GM23338 (cell line): ENCODE results near the gene KCNG3. TPM values are rescaled to one million over a fixed set of nuclear protein-coding genes. Genes with fewer than 3 reads are reported as not detected.
A peak's percentile ranks its signal among the peaks of the same experiment; 100 is the strongest.

Experiments used
- ATAC-seq: fragments of 200-7000 bp; cut with Tn5 transposase; 3 replicates; pipeline ENCODE4 v1.9.1; 2020
- DNase-seq: peaks from one replicate; pipeline ENCODE4 v3.0.0-alpha.2; 2015; ENCODE audit warnings: low spot score
- H2AFZ ChIP-seq: fragments of 200-600 bp; sonication (generic); 2 replicates; pipeline ENCODE4 v1.8.0; 2016; ENCODE audit warnings: antibody characterized with exemption, mild to moderate bottlenecking, moderate library complexity
- H3F3A ChIP-seq: fragments of 200-600 bp; sonication (generic); replicated peaks from 2 replicates; pipeline ENCODE4 v1.8.0; 2017; ENCODE audit warnings: antibody characterized with exemption, mixed run types, low read depth
- H3K27ac ChIP-seq: fragments of 200-600 bp; sonication (generic); 2 replicates; pipeline ENCODE4 v1.6.1; 2016; ENCODE audit warnings: low read depth
- H3K27me3 ChIP-seq: fragments of 200-600 bp; sonication (generic); 2 replicates; pipeline ENCODE4 v1.8.0; 2016; ENCODE audit warnings: mild to moderate bottlenecking, mixed run types, moderate library complexity; ENCODE audit not compliant: insufficient read depth
- H3K36me3 ChIP-seq: fragments of 200-600 bp; sonication (generic); 2 replicates; pipeline ENCODE4 v1.8.0; 2016; ENCODE audit warnings: mild to moderate bottlenecking; ENCODE audit not compliant: insufficient read depth
- H3K4me1 ChIP-seq: fragments of 200-600 bp; sonication (generic); 2 replicates; pipeline ENCODE4 v1.8.0; 2016; ENCODE audit warnings: mild to moderate bottlenecking, moderate library complexity; ENCODE audit not compliant: insufficient read depth
- H3K4me2 ChIP-seq: fragments of 200-600 bp; sonication (generic); 2 replicates; pipeline ENCODE4 v1.7.1; 2017; ENCODE audit warnings: mixed run types
- H3K4me3 ChIP-seq: fragments of 200-600 bp; sonication (generic); 2 replicates; pipeline ENCODE4 v1.6.1; 2016; ENCODE audit warnings: mixed run types
- H3K79me2 ChIP-seq: fragments of 200-600 bp; sonication (generic); replicated peaks from 2 replicates; pipeline ENCODE4 v1.8.0; 2017; ENCODE audit warnings: mild to moderate bottlenecking; ENCODE audit not compliant: insufficient read depth
- H3K9me2 ChIP-seq: fragments of 200-600 bp; sonication (generic); 2 replicates; pipeline ENCODE4 v1.8.0; 2017; ENCODE audit not compliant: insufficient read depth
- H4K20me1 ChIP-seq: fragments of 200-600 bp; sonication (generic); replicated peaks from 2 replicates; pipeline ENCODE4 v1.8.0; 2017; ENCODE audit warnings: mild to moderate bottlenecking; ENCODE audit not compliant: insufficient read depth
- H3K27ac Mint-ChIP-seq: 2 replicates; pipeline ENCODE4 v1.8.0; 2020; ENCODE audit warnings: inconsistent platforms, mild to moderate bottlenecking, moderate library complexity, mixed read lengths
- H3K27me3 Mint-ChIP-seq: 3 replicates; pipeline ENCODE4 v1.8.0; 2022; ENCODE audit warnings: low read depth, mild to moderate bottlenecking, moderate library complexity, mixed read lengths, inconsistent platforms; ENCODE audit not compliant: insufficient read depth, poor library complexity
- H3K36me3 Mint-ChIP-seq: 3 replicates; pipeline ENCODE4 v1.8.0; 2021; ENCODE audit warnings: low read depth, mild to moderate bottlenecking, inconsistent platforms, moderate library complexity, mixed read lengths
- H3K4me1 Mint-ChIP-seq: 3 replicates; pipeline ENCODE4 v1.8.0; 2020; ENCODE audit warnings: mild to moderate bottlenecking, inconsistent platforms, mixed read lengths
- H3K4me3 Mint-ChIP-seq: 3 replicates; pipeline ENCODE4 v1.8.0; 2021; ENCODE audit warnings: moderate library complexity, mild to moderate bottlenecking, inconsistent platforms, mixed read lengths
- H3K9me3 Mint-ChIP-seq: 3 replicates; pipeline ENCODE4 v1.8.0; 2020; ENCODE audit warnings: moderate library complexity, mild to moderate bottlenecking, inconsistent platforms, mixed read lengths
- CREB1 ChIP-seq: fragments of 250-450 bp; sonication (Bioruptor Pico); IDR thresholded peaks from 2 replicates; pipeline ENCODE4 v1.5.0; 2020; ENCODE audit warnings: low read depth, mild to moderate bottlenecking, moderate library complexity
- CTCF ChIP-seq, 2 experiments: fragments of 200-600 bp in 1 of 2; sonication (generic) in 1 of 2; conservative IDR thresholded peaks; 2 replicates each; pipeline versions ENCODE4 v1.5.1 to v1.6.1; 2016 to 2017; ENCODE audit warnings: antibody characterized with exemption in 2 of 2, low read depth in 2 of 2, mild to moderate bottlenecking in 2 of 2, moderate library complexity in 1 of 2
- ETS1 ChIP-seq: IDR thresholded peaks from 2 replicates; pipeline ENCODE4 v1.6.1; 2016; ENCODE audit warnings: antibody characterized with exemption
- EZH2 ChIP-seq: fragments of 200-600 bp; sonication (generic); IDR thresholded peaks from one replicate; pipeline ENCODE4 v1.8.0; 2017; ENCODE audit warnings: antibody characterized with exemption, mild to moderate bottlenecking, low read depth; ENCODE audit not compliant: unreplicated experiment
- EZH2phosphoT487 ChIP-seq: fragments of 200-600 bp; sonication (generic); IDR thresholded peaks from one replicate; pipeline ENCODE4 v1.8.1; 2018; ENCODE audit warnings: antibody characterized with exemption; ENCODE audit not compliant: unreplicated experiment
- JUNB ChIP-seq: IDR thresholded peaks from one replicate; pipeline ENCODE4 v1.6.1; 2016; ENCODE audit warnings: antibody characterized with exemption; ENCODE audit not compliant: unreplicated experiment
- NANOG ChIP-seq: IDR thresholded peaks from 2 replicates; pipeline ENCODE4 v1.6.1; 2016; ENCODE audit warnings: antibody characterized with exemption, borderline replicate concordance
- POLR2AphosphoS5 ChIP-seq: IDR thresholded peaks from 2 replicates; pipeline ENCODE4 v1.6.1; 2016; ENCODE audit warnings: antibody characterized with exemption, low read depth
- REST ChIP-seq: IDR thresholded peaks from one replicate; pipeline ENCODE4 v1.6.1; 2018; ENCODE audit warnings: antibody characterized with exemption; ENCODE audit not compliant: unreplicated experiment
- STAT1 ChIP-seq: IDR thresholded peaks from one replicate; pipeline ENCODE4 v1.6.1; 2016; ENCODE audit warnings: antibody characterized with exemption; ENCODE audit not compliant: unreplicated experiment
- ZNF114 ChIP-seq: fragments of 250-450 bp; sonication (Bioruptor Pico); IDR thresholded peaks from 2 replicates; pipeline ENCODE4 v1.5.0; 2020; ENCODE audit warnings: mild to moderate bottlenecking, moderate library complexity
- ZNF331 ChIP-seq: fragments of 250-450 bp; sonication (Bioruptor Pico); IDR thresholded peaks from 2 replicates; pipeline ENCODE4 v1.5.0; 2020; ENCODE audit warnings: low read depth, mild to moderate bottlenecking, moderate library complexity
- ZNF462 ChIP-seq: fragments of 250-450 bp; sonication (Bioruptor Pico); IDR thresholded peaks from 2 replicates; pipeline ENCODE4 v1.5.0; 2020; ENCODE audit warnings: mild to moderate bottlenecking, moderate library complexity
- polyA plus RNA-seq: library from polyadenylated mRNA; unstranded; fragments of >200 nt; fragmentation: Nextera tagmentation; extraction: Ambion mirVana; gene quantifications from 2 replicates; pipeline ENCODE4 v1.2.1, GENCODE V29; 2016
- total RNA-seq: library from RNA; depleted of rRNA; stranded (reverse); fragments of >200 nt; shearing (Covaris generic); gene quantifications from 2 replicates; pipeline ENCODE4 v1.2.3, GENCODE V29; 2014

KCNG3 gene
- total and polyA plus RNA-seq, 2 experiments from 2014 or later = 2.5 to 36.2 TPM

- 0 out of 2 replicates have a peak, but pooled peaks cover 8% of the 10 kb centered on the region for H3F3A ChIP-seq
- no peaks in the 10 kb centered on the region for H3K36me3 ChIP-seq
- H3K36me3 Mint-ChIP-seq = no peaks in the 10 kb centered on the region
- no peak overlapping the region for H3K27ac Mint-ChIP-seq
- no peaks in the 10 kb centered on the region for H3K27me3 Mint-ChIP-seq
- H3K27ac ChIP-seq = peak overlapping the region; percentile 16; the same call in 1 of the 2 replicates
- no peak overlapping the region for H3K4me3 ChIP-seq
- no peaks in the 10 kb centered on the region for H3K27me3 ChIP-seq
- ATAC-seq (no peak), DNase-seq (no peak)
- H2AFZ ChIP-seq = no peak overlapping the region
- 0 out of 2 replicates have a peak, but pooled peaks cover 3% of the 10 kb centered on the region for H3K4me1 ChIP-seq
- peaks cover 6% of the 10 kb centered on the region; the same call in 1 of the 3 replicates for H3K4me1 Mint-ChIP-seq
- TF ChIP-seq ETS1 (no peak), EZH2 (no peak), ZNF462 (CRISPR knock-in tag) (no peak), CREB1 (CRISPR knock-in tag) (no peak), NANOG (no peak), POLR2AphosphoS5 (no peak), ZNF114 (CRISPR knock-in tag) (no peak), ZNF331 (CRISPR knock-in tag) (no peak), REST (no peak), STAT1 (no peak), CTCF (conservative IDR thresholded peaks at IDR 0.05; ENCODE audit: low read depth in 2 of 2) (no peak), JUNB (no peak), EZH2phosphoT487 (no peak)
- no peaks in the 10 kb centered on the region for H3K9me2 ChIP-seq
- H4K20me1 ChIP-seq = peaks cover 9% of the 10 kb centered on the region; the same call in 1 of the 2 replicates
- no peak overlapping the region for H3K4me3 Mint-ChIP-seq
- no peak overlapping the region for H3K4me2 ChIP-seq
- H3K79me2 ChIP-seq = peaks cover 100% of the 10 kb centered on the region
- H3K9me3 Mint-ChIP-seq = no peaks in the 10 kb centered on the region
These were observed 29.2 kb downstream of the KCNG3 start for GRCh38 chr2:42464631-42465030.
